Uterus (tissue), 4 donors: ENCODE data around the gene PA2G4. TPM values are rescaled to one million over a fixed set of nuclear protein-coding genes. Genes with fewer than 3 reads are reported as not detected.
"Not testable (repeated sequence)": the region's sequence is repeated elsewhere in the genome, so short reads cannot be mapped to it uniquely, and the experiment has no call there.

ENCODE experiments used
- DNase-seq, 2 donors: peaks; one replicate each; pipeline ENCODE4 v3.0.0-alpha.2; 2019 to 2020
- H3K27ac ChIP-seq, 2 donors: fragments of 200-600 bp; sonication (generic); 1 replicate in 1 of 2; 2 replicates in 1 of 2; pipeline ENCODE4 v1.5.1; 2016 to 2018
- H3K27me3 ChIP-seq, 2 donors: fragments of 200-600 bp; sonication (generic); one replicate each; pipeline ENCODE4 v1.5.1; 2018 to 2019; ENCODE audit warnings: control low read depth in 1 of 2
- H3K36me3 ChIP-seq, 2 donors: fragments of 200-600 bp; sonication (generic); one replicate each; pipeline ENCODE4 v1.5.1; 2019; ENCODE audit warnings: control low read depth in 1 of 2
- H3K4me1 ChIP-seq, 2 donors: fragments of 200-600 bp; sonication (generic); one replicate each; pipeline ENCODE4 v1.5.1; 2018 to 2019; ENCODE audit warnings: control low read depth in 1 of 2
- H3K4me3 ChIP-seq, 2 donors: fragments of 200-600 bp; sonication (generic); 1 replicate in 1 of 2; 2 replicates in 1 of 2; pipeline ENCODE4 v1.5.1; 2018 to 2019; ENCODE audit warnings: mild to moderate bottlenecking in 1 of 2
- H3K9me3 ChIP-seq, 2 donors: fragments of 200-600 bp; sonication (generic); one replicate each; pipeline ENCODE4 v1.5.1; 2019; ENCODE audit warnings: control low read depth in 1 of 2
- CTCF ChIP-seq, 4 experiments: fragments of 200-600 bp in 2 of 4; fragments of 450-650 bp in 2 of 4; sonication (generic) in 2 of 4; IDR thresholded peaks; one replicate each; pipeline ENCODE4 v1.5.1; 2016 to 2019; ENCODE audit warnings: antibody characterized with exemption in 4 of 4, mild to moderate bottlenecking in 2 of 4, moderate library complexity in 1 of 4
- POLR2A ChIP-seq, 2 donors: fragments of 450-650 bp; IDR thresholded peaks; one replicate each; pipeline ENCODE4 v1.6.1; 2016; ENCODE audit warnings: antibody characterized with exemption in 2 of 2, mild to moderate bottlenecking in 1 of 2, moderate library complexity in 1 of 2
- intact Hi-C: fragments of 100-400 bp; cut with DNase I; formaldehyde crosslinking; loops from one replicate; pipeline ENCODE4 v1.15.1; 2023; ENCODE audit warnings: low total_unique reads
- total RNA-seq, 4 donors: library from RNA; depleted of rRNA in 3 of 4; stranded (reverse); fragments of >200 nt in 3 of 4; gene quantifications; one replicate each; pipeline versions ENCODE4 v1.1.0 to v1.2.4, GENCODE V29; 2014 to 2023
- donor health status: DM: yes; HTN: yes; CAD: no.

PA2G4 gene
- total RNA-seq, 4 donors from 2014 or later: 64.4 to 120 (median 81.0) TPM

DNA sequence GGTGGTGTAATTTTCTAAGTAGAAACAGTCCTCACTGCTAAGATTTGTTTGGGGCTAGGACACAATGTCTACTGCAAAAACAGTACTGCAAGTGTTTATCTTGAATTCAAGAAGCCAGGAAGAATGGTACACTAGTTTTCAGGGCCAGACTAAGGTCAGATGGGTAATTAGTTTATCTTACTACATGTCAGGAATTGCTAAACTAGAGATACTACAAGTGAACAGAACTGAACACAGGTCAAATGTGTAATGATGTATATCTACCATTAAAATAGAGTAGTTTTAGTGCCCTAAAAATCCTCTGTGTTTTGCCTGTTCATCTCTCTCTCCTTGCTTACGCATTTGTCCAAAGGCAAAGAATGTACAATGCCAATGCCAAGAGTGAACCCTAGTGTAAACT is 9.7 kb downstream of the PA2G4 start:
- Histone ChIP-seq H3K27ac (no peak overlapping the region), H3K9me3 (no peaks in the 10 kb centered on the region), H3K4me1 (peaks cover 3 to 6% of the 10 kb centered on the region in 2 donors), H3K36me3 (no peaks in the 10 kb centered on the region), H3K27me3 (no peaks in the 10 kb centered on the region), H3K4me3 (no peak overlapping the region)
- TF ChIP-seq POLR2A (IDR thresholded peaks at IDR 0.05): no peak
- no peak for TF ChIP-seq CTCF (IDR thresholded peaks at IDR 0.05)
- no peak for DNase-seq
- intact Hi-C loops: no loop called here

GRCh38 chr12:56115329-56115728 is 11.0 kb downstream of the PA2G4 start:
- Histone ChIP-seq H3K36me3 (no peaks in the 10 kb centered on the region), H3K27me3 (no peaks in the 10 kb centered on the region), H3K4me1 (peaks cover 5 to 12% of the 10 kb centered on the region in 2 donors), H3K9me3 (no peaks in the 10 kb centered on the region), H3K27ac (peak overlapping the region; percentile 98), H3K4me3 (peak overlapping the region; percentile 61 to 77)
- intact Hi-C loops: loop anchor here (5.0 kb wide), 1 partner anchor 107 kb away; the partner anchor contains the start of genes NABP2 and RNF41
- TF ChIP-seq CTCF (IDR thresholded peaks at IDR 0.05) (no peak), POLR2A (IDR thresholded peaks at IDR 0.05) (no peak)
- no peak for DNase-seq

DNA sequence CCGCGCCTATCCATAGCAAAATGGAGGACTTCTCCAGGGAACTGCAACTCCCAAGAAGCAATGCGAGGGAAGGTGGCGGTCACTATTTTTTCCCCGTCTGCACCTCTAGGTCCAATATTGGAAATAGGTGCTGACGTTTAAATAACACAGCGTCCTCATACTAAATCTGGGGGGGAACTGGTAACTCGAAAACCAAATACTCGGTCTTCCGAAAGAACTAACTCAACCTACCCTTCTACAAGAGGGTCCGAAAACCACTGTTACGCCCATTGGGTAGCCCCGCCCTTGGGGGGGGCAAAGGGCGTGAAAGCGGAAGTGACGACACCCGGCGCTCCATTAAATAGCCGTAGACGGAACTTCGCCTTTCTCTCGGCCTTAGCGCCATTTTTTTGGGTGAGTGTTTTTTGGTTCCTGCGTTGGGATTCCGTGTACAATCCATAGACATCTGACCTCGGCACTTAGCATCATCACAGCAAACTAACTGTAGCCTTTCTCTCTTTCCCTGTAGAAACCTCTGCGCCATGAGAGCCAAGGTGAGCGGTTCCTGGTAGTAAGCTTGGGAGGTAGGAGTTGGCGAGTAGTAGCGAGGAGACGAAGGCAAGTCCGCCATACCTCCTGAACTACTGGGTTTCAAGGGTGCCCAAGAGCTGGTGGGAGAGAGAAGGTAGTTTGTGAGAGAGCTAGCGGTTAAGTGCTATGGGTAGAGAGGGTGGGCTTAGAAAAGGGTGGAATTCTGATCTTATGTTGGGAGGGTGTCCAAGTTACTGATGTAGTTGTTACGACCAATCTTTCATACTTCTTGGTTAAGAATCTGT is 12.1 kb downstream of the PA2G4 start, which contains the start of gene RPL41:
TSS of gene RPL41 (plus strand) at position 367 of the 815 bp plus-strand sequence.
- peak; percentile 95 to 97 for DNase-seq
- intact Hi-C loops: loop anchor here (5.0 kb wide), 1 partner anchor 106 kb away; the partner anchor contains the start of genes NABP2 and RNF41
- Histone ChIP-seq H3K27me3 (no peaks in the 10 kb centered on the region), H3K27ac (peak within 1 kb of the TSS; percentile 98), H3K9me3 (no peaks in the 10 kb centered on the region), H3K4me3 (peak within 1 kb of the TSS; percentile 61 to 77), H3K36me3 (no peaks in the 10 kb centered on the region), H3K4me1 (peaks cover 5 to 14% of the 10 kb centered on the region in 2 donors)
- TF ChIP-seq POLR2A (IDR thresholded peaks at IDR 0.05) (peak; percentile 96 to 98), CTCF (IDR thresholded peaks at IDR 0.05) (peak in 1 of 4 experiments; percentile 41)

- peak overlapping the region; percentile 61 to 77 for H3K4me3 ChIP-seq
- DNase-seq, H3K27me3 ChIP-seq, H3K36me3 ChIP-seq, H3K9me3 ChIP-seq: not testable (repeated sequence)
- peaks cover 5 to 14% of the 10 kb centered on the region in 2 donors for H3K4me1 ChIP-seq
- intact Hi-C loops: loop anchor here (5.0 kb wide), 1 partner anchor 105 kb away; the partner anchor contains the start of genes NABP2 and RNF41
- H3K27ac ChIP-seq: peak overlapping the region; percentile 98
Observed at GRCh38 chr12:56117082-56117706, 12.8 kb downstream of the PA2G4 start.

GRCh38 chr12:56117778-56118687 is 13.7 kb downstream of the PA2G4 start, which contains the start of gene ZC3H10:
Gene ZC3H10, plus strand, starts transcription at chr12:56118266. Its CDS starts 2,297 bp downstream, at chr12:56120563.
- no peaks in the 10 kb centered on the region for H3K27me3 ChIP-seq
- no peaks in the 10 kb centered on the region for H3K9me3 ChIP-seq
- no peaks in the 10 kb centered on the region for H3K36me3 ChIP-seq
- TF ChIP-seq CTCF (IDR thresholded peaks at IDR 0.05) (peak; percentile 48 to 77 (median 64)), POLR2A (IDR thresholded peaks at IDR 0.05) (peak; percentile 95)
- peak within 1 kb of the TSS; percentile 98 for H3K27ac ChIP-seq
- peaks cover 5 to 14% of the 10 kb centered on the region in 2 donors for H3K4me1 ChIP-seq
- peak; percentile 97 to 99 for DNase-seq
- H3K4me3 ChIP-seq: peak within 1 kb of the TSS; percentile 89 to 91
- intact Hi-C loops: loop anchor here (5.0 kb wide), 1 partner anchor 104 kb away; the partner anchor contains the start of genes NABP2 and RNF41
